Amygdala (tissue), 56 donors: ENCODE data around the gene PNRC1.
"Not testable (repeated sequence)": the region's sequence is repeated elsewhere in the genome, so short reads cannot be mapped to it uniquely, and the experiment has no call there.

Source experiments
- DNase-seq, 56 donors: peaks; one replicate each; lab custom pipeline; 2025; lab: John Stamatoyannopoulos, UW

PNRC1 gene

DNA sequence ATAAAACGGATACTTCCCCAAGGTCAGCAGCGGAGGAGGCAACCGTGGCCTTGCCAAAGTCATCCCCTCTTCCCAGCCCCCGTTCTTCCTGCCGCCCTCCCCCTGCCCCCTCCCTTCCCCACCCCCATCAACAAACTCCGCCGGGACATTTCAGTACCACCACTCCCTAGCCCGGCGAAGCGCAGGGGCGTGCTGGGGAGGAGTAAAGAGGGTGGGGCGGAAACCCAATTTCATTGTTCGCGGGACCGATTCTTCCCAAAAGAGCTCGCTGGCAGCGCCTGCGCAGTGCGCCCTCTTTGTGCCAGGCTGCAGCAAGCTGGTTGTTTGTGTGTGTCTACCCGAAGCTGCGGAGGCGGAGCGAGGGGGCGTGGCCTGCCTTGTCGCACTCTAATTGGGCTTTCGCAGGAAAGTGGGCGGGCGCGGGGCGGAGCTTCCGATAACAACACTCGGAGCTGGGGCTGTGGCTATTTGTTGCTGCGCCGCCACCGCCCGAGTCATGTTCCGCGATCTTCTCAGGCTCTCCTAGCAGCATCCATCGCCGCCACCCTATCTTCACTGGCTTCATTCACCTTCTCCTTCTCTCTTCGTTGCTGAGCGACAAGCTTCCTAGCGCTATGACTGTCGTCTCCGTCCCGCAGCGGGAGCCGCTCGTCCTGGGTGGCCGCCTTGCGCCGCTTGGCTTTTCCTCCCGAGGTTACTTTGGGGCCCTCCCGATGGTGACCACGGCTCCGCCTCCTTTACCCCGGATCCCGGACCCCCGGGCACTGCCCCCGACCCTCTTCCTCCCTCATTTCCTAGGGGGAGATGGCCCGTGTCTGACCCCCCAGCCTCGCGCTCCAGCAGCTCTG lies at the start of gene PNRC1:
Gene PNRC1 (plus strand): TSS at position 471 of the 848 bp plus-strand sequence. CDS start 144 bp downstream, at position 615.
- peak; percentile 84 to 100 (median 99) for DNase-seq

GRCh38 chr6:89032599-89032998 lies 48.0 kb upstream of the PNRC1 start:
- no peak for DNase-seq

- DNase-seq: no peak
Observed at GRCh38 chr6:89033461-89033860, 47.1 kb upstream of the PNRC1 start.

DNA sequence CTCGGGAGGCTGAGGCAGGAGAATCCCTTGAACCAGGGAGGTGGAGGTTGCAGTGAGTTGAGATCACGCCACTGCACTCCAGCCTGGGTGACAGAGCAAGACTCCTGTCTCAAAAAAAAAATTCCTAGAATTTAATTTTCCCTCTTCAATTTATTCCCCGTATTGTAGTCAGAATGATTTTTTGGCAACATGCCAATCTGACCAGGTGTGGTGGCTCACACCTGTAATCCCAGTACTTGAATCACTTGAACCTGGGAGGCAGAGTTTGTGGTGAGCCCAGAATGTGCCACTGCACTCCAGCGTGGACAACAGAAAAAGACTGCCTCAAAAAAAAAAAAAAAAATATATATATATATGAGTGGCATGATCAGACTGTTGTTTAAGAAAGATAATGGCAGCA lies 46.4 kb upstream of the PNRC1 start:
- not testable (repeated sequence) for DNase-seq

- peak in 3 of 56 donors; percentile 5 to 21 (median 5) for DNase-seq
Observed at GRCh38 chr6:89034586-89035251, 45.8 kb upstream of the PNRC1 start.

DNA sequence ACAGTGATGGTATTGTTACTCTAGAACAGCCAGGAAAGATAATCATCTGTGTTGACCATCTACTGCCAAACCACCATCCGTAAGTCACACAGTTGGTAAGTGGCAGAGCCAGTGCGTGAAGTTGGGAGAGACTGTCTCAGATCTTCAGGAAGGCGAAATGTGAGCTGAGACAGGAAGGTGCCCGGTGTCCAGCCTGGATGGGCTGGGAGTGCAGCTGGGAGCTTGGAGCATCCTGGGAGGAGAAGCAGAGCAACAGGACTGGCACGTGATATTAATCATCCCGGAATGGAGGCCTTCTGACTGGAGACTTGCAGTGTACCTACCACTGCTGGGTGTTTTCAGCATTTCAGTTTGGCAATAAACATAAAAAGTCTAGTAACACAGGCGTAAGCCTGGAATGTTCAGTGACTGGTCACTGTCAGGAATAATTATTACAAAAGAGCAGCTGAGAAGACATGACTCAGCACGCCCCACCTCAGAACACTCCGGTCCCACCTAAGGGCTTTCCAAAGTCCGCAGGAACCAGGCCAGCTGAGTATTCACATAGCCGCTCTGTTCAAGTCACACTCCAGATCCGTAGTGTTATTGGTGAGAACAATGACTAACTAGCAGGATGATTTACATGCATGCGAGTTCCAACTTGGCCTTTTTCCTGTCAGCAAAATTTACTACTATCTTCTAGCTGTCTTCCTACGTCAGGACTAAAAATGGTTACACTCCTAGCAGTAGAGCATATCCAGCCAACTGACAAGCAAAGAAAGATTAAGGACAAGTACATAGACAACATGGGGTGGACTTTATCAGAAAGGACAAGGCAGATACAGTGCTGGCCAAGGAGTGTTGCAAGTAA lies 45.1 kb upstream of the PNRC1 start:
- peak in 12 of 56 donors; percentile 10 to 49 (median 25) for DNase-seq

- DNase-seq: no peak
Observed at GRCh38 chr6:89037141-89037900, 43.2 kb upstream of the PNRC1 start.

DNA sequence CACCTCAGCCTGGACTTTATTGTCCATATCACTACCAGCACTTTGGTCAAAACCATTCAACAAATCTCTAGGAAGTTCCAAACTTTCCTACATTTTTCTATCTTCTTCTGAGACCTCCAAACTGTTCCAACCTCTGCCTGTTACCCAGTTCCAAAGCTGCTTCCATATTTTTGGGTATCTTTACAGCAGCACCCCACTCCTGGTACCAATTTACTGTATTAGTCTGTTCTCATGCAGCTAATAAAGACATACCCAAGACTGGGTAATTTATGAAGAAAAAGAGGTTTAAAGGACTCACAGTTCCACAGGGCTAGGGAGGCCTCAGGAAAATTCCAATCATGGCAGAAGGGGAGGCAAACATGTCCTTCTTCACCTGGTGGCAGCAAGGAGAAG lies 42.7 kb upstream of the PNRC1 start:
- DNase-seq: not testable (repeated sequence)

GRCh38 chr6:89042664-89043063 lies 37.9 kb upstream of the PNRC1 start:
- no peak for DNase-seq

DNA sequence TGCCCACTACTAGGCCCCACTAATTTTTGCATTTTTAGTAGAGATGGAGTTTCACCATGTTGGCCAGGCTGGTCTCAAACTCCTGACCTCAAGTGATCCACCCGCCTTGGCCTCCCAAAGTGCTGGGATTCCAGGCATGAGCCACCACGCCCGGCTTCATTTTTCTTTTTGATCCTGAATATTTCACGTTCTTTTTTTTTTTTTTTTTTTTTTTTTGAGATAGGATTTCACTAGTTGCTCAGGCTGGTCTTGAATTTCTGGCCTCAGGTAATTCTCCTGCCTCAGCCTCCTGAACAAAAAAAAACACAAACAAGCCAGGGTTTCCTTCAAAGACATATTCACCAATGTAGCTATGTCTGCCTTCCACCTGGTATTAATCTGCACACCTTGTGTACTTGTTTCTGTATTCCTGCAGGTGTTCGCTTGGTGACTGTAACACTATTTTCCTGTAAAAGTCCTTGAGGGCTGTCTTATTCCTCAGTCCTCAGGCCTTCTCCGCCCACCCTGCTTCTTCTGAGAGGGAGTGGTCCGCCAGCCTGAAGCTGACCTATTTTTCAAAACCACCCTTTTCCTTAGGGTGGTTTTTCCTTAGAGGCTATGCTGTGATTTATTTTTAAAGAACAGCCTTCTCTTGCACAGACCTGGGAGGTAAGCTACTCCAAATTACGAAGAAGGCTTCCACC lies 36.1 kb upstream of the PNRC1 start:
- DNase-seq: no peak

DNA sequence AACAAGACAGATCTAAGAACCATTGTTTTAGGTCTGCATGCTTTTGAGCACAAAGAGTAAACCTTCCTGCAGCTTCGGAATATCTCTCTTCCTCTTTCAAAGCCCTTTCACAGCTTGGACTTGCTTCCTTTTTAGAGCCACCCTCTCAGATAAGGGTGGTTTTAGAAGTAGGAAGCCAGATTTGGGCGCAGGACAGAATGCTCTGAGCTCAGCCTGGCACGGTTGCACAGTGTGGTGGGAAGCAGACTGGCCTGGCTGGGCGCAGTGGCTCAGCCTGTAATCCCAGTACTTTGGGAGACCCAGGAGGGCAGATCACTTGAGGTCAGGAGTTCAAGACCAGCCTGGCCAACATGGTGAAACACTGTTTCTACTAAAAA lies 35.6 kb upstream of the PNRC1 start:
- DNase-seq: peak in 17 of 56 donors; percentile 1 to 41 (median 9)

DNA sequence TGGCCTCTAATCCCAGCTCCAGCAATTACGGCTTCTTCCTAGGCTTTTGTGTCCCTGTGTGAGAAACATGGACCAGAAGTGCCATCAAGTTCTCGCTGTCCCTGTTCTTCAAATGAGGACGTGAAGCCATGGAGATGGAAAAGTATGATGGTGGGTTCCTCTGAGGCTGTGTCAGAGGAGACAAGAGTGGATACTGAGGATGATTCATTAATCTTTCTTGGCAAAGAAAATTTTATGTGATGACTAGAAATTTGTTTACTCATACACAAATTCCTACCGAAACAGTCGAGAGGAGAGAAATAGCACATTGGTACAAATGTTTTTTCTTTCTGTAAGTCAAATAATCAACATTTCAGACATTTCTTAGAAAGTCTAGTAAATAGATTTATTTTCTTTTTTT lies 35.0 kb upstream of the PNRC1 start:
- DNase-seq: no peak

DNA sequence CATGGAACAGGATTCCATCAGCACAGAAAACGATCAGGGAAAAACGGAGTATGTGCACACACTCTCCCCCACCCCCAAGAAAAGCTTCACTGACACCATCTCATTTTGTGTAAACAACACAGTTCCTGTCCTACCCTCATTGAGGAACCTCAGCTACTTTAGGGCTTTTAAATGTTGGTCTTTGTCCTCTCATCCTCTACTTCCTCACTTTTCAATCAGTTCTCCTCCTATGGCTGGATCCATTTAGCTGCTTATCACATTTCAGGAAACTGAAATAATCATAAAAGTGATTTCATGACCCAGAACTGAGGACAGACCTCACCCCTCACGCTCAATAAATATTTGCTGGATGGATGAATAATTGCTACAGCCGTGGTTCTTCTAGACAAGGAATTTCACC lies 33.1 kb upstream of the PNRC1 start:
- DNase-seq: no peak

DNA sequence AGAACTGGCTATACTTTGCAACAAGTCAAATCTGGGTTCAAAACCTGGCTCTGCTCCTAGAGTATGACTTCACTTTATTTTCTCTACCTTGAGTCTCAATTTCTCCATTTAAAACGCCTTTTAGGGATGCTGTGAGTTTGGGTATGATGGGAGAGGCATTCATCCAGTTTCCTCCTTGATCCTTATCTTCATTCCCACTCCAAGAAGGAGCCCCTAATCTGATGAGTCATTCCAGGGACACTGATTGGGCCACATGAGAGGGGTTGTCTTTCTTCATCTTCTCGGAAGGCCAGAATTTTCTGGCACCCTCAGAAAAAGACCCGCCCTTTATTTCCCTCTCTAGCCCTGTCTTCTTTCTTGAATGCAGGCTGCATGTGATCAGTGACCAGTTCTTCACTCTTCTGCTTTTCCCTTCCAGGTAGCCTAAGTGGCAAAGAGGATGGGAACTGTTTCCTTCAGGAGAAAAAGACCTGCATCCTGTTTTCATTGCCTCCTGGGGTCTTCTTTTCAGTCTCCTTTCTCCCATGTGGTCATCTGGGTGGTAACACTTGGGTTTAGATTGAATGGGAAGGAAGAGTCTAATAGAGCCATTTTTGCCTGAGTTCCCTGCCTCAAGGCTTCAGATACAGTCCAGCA lies 32.1 kb upstream of the PNRC1 start:
- no peak for DNase-seq

GRCh38 chr6:89048985-89049384 lies 31.6 kb upstream of the PNRC1 start:
- no peak for DNase-seq

DNA sequence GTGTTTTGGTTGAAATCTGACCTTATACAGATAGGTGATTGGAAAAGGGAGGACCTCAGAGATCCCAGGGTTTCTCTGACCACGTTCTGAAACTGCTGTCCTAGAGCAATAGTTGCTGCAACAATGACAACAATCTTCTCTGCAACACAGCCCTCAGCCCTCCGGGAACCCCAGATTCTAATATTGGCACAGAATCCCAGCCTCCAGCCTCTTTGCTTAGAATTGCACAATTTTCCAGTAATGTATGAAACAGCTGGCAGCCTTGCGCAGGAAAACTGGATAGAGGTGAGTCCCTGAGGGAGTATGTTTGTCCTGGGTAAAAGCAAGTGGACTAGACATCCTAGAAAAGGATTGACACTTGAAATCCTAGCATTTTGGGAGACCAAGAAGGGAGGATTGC lies 30.4 kb upstream of the PNRC1 start:
- DNase-seq: no peak

DNA sequence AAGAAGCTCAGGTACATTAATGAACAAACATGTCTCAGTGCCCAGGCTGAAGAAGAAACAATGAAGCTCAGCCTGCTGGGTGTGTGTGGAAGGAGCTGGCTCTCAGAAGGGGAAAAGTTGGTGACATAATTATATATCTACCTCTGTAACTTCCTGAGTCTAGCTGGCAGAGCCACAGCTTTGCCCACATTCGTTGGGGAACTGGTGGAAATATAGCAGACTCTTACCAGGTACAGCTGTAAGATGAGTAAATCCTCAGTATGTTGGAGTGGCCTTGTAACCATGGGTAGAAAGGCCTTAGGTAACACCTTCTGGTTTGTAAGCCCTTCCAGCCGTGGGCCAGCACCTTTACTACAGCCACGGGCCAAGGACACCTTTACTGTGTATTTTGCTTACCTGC lies 29.9 kb upstream of the PNRC1 start:
- no peak for DNase-seq

DNA sequence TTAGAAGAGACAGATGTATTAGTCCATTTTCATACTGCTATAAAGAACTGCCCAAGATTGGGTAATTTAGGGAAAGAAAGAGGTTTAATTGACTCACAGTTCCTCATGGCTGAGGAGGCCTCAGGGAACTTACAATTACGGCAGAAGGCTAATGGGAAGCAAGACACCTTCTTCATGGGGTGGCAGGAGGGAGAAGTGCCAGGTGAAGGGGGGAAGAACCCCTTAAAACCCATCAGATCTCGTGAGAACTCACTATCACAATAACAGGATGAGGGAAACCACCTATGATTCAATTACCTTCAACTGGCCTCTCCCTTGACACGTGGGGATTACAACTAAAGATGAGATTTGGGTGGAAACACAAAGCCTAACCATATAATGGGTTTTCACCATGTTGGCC lies 28.9 kb upstream of the PNRC1 start:
- no peak for DNase-seq

GRCh38 chr6:89054208-89054607 lies 26.3 kb upstream of the PNRC1 start:
- DNase-seq: no peak
